ENCODE results near the gene ARHGAP23.
A peak's percentile ranks its signal among the peaks of the same experiment; 100 is the strongest.

Gene ARHGAP23

DNA sequence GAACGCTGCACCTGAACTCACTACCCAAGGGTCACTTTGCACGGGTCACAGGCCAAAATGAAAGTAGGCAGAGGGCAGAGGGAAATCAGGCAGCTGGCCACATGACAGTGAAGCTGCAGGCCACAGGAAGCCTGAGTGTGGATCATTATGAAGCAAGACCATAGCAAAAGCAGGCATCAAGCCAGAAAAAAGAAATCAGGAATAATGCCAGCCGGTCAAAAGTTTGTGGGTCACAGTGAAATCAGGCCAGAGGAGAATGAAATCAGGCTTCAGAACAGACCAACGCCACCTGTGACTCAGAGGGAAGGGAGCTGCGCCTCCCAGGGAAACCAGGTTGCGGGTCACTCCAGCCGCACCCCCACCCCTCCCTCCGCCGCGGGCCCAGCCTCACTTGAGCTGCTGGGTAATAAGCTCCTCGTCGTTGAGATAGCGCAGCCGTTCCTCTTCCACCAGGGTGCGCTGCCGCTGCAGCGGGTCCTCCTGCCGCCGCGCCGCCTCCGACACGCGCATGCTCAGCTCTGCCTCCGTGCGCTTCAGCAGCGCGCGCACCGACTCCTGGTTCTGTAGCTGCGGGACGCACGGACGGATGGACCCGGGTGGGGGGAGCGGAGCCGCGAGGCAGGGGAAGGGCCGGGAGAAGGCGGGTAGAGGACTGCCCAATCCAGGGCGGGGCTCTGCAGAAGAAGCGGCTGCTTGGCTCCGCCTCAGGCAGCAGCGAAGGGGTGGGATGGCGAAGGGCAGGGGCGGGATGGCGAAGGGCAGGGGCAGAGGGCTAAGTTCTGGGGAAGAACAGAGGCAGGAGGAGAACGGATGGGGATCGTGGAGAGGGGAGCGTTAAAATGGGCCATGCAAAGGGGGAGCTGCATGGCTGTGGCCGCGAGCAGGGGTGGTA, 129.8 kb downstream of the ARHGAP23 start:
- DNase-seq = peak; percentile 90

GRCh38 chr17:38558728-38559050, 130.4 kb downstream of the ARHGAP23 start:
- no peak for DNase-seq

DNA sequence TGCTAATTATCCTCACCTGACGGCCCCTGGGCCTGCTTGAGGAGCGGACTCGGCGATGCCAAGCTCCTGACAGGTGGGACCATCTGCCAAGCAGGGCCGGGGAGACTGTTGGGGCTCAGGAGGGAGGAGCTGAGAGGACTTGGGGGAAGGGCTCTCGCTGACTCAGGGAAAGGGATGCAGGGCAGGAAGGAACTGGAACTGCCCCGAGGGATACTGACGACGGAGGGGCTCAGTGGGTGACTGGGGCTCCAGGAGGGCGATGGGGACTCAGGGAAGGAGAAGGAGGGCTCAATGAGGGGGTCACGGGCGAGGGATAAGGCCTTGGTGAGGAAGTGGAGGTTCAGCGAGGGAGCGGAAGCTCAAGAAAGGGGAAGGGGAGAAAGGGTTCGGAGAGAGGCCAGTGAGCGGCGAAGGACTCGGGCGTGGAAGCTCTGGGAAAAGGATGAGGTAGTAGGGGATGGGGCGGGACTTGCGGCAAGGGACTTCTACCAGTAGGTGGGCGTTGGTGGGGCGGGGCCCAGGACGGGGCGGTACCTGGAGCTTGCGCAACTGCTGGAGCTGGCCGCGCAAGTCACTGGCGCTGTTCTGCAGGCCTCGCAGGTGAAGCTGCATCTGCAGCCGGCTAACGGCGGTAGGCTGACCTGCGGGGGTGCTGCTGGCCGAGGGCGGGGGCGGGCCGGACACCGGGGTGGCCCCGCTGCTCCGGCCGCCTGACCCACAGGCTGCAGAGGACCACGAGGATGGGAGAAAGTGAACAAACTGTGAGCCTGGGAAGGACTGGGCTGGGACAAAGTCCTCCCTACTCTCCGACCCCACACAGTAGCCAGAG, 131.0 kb downstream of the ARHGAP23 start:
- peak; percentile 90 for DNase-seq

GRCh38 chr17:38559880-38560230, 131.6 kb downstream of the ARHGAP23 start:
- no peak for DNase-seq

DNA sequence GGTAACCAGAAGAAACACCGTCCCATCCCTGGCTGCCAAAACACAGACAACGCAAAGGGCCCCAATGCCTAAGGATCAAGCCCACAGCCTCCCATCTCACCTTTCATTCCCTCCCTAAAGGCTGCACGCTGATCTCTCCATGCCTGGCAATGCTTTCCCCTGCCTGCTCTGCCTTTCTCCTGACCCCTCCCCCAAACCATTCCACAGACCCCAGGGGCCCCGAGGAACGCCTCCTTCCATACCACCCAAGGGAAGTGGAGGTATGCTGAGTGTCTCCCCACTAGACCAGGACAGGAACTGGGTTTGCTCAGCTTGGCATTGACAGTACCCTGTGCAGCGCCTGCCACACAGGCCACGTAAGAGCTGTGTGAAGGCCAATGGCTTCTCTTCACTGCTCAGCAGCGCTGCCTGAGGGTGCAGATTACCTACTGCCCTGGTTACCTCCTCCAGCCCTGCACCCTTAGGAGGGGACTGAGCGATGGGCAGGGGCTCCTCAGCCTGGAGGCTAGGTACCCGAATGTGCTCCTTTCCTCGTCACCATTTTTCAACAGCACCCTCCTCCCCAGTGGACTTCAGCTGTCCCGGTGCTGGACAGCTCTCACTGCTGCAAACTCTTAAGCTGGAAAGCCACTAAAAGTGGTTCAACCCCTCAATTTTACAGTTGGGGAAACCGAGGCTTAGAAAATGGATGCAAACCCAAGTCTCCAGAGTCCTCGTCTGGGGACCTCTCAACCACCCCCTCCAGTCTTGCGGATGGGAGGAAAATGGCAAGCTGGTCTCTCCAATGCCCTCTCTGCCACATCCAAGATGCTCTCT, 132.4 kb downstream of the ARHGAP23 start:
- no peak for DNase-seq

- DNase-seq = no peak
Measured at GRCh38 chr17:38561416-38562214, 133.4 kb downstream of the ARHGAP23 start.
